T follicular helper cell (primary cell): ENCODE measurements around the gene NAT8L.

Experiments used
- DNase-seq: peaks from one replicate; pipeline ENCODE4 v3.0.0-alpha.2; 2020; ENCODE audit warnings: low read depth

NAT8L gene

GRCh38 chr4:2095236-2096072 lies 36.3 kb downstream of the NAT8L start:
- no peak for DNase-seq

GRCh38 chr4:2096073-2096609 lies 37.0 kb downstream of the NAT8L start:
- DNase-seq: no peak

GRCh38 chr4:2101346-2102044 lies 42.4 kb downstream of the NAT8L start:
- DNase-seq: no peak

GRCh38 chr4:2102045-2102883 lies 43.1 kb downstream of the NAT8L start:
- DNase-seq: no peak

GRCh38 chr4:2103127-2103842 lies 44.2 kb downstream of the NAT8L start:
- no peak for DNase-seq

- no peak for DNase-seq
These were observed 44.9 kb downstream of the NAT8L start for GRCh38 chr4:2103843-2104547.

- DNase-seq: no peak
These were observed 45.6 kb downstream of the NAT8L start for GRCh38 chr4:2104556-2105345.

GRCh38 chr4:2105559-2105958 lies 46.4 kb downstream of the NAT8L start:
- DNase-seq: no peak

GRCh38 chr4:2116687-2117400 lies 57.7 kb downstream of the NAT8L start:
- DNase-seq: no peak
